OCI-LY7 (cell line): ENCODE results near the gene TLR5. TPM values are rescaled to one million over a fixed set of nuclear protein-coding genes. Genes with fewer than 3 reads are reported as not detected.

Experiments
- BruUV-seq: library from RNA; stranded (reverse); fragments of 400-500 nt; replicated peaks from 2 replicates; lab custom pipeline; 2021; lab: Mats Ljungman, UMichigan
- CTCF ChIA-PET: fragments of 300-600 bp; sonication (Branson Sonifier 250); formaldehyde crosslinking; loops from one replicate; lab custom pipeline; 2022; ENCODE audit warnings: antibody characterized with exemption; ENCODE audit not compliant: unreplicated experiment; lab: Charles Lee
- POLR2A ChIA-PET: fragments of 300-600 bp; sonication (Branson Sonifier 250); formaldehyde crosslinking; loops from one replicate; lab custom pipeline; 2022; ENCODE audit warnings: antibody characterized with exemption; lab: Charles Lee
- DNase-seq: peaks from one replicate; pipeline ENCODE4 v3.0.0-alpha.2; 2015; ENCODE audit warnings: low spot score
- H2AFZ ChIP-seq: fragments of 200-600 bp; sonication (generic), shearing (Covaris generic); 2 replicates; pipeline ENCODE4 v1.6.1; 2014; ENCODE audit warnings: mild to moderate bottlenecking, antibody characterized with exemption, low read length, moderate library complexity
- H3K27ac ChIP-seq: fragments of 200-600 bp; sonication (generic); 2 replicates; pipeline ENCODE4 v1.5.1; 2014; ENCODE audit warnings: mixed run types, low read depth, mild to moderate bottlenecking, moderate library complexity, low read length, inconsistent platforms; ENCODE audit not compliant: poor library complexity, severe bottlenecking
- H3K36me3 ChIP-seq: fragments of 200-600 bp; sonication (generic); 2 replicates; pipeline ENCODE4 v1.6.1; 2014; ENCODE audit warnings: mild to moderate bottlenecking, antibody characterized with exemption, low read length, moderate library complexity, mixed read lengths; ENCODE audit not compliant: insufficient read depth
- H3K4me1 ChIP-seq: fragments of 200-600 bp; sonication (generic); 2 replicates; pipeline ENCODE4 v1.5.1; 2014; ENCODE audit warnings: mild to moderate bottlenecking, low read length; ENCODE audit not compliant: insufficient read depth, poor library complexity, severe bottlenecking
- H3K4me2 ChIP-seq: fragments of 200-600 bp; sonication (generic); 2 replicates; pipeline ENCODE4 v1.6.1; 2014; ENCODE audit warnings: mild to moderate bottlenecking, low read length
- H3K4me3 ChIP-seq: fragments of 200-600 bp; sonication (generic); 2 replicates; pipeline ENCODE4 v1.5.1; 2014; ENCODE audit warnings: mild to moderate bottlenecking, low read depth, low read length; ENCODE audit not compliant: poor library complexity, severe bottlenecking
- H3K79me2 ChIP-seq: fragments of 200-600 bp; sonication (generic); 2 replicates; pipeline ENCODE4 v1.6.1; 2016; ENCODE audit warnings: low read depth, mild to moderate bottlenecking, low read length, moderate library complexity, mixed read lengths; ENCODE audit not compliant: insufficient read depth
- H3K9me2 ChIP-seq: fragments of 200-600 bp; sonication (generic); 2 replicates; pipeline ENCODE4 v1.6.1; 2016; ENCODE audit warnings: mild to moderate bottlenecking, low read length, mixed read lengths; ENCODE audit not compliant: insufficient read depth
- H3K9me3 ChIP-seq: fragments of 200-600 bp; sonication (generic); 2 replicates; pipeline ENCODE4 v1.6.1; 2014; ENCODE audit warnings: mild to moderate bottlenecking, mixed run types, low read length, mixed read lengths
- H4K20me1 ChIP-seq: fragments of 200-600 bp; sonication (generic); 2 replicates; pipeline ENCODE4 v1.6.1; 2014; ENCODE audit warnings: mild to moderate bottlenecking, antibody characterized with exemption, low read length, moderate library complexity, mixed read lengths; ENCODE audit not compliant: insufficient read depth
- EZH2phosphoT487 ChIP-seq: fragments of 200-600 bp; sonication (generic); IDR thresholded peaks from 2 replicates; pipeline ENCODE4 v1.6.1; 2018; ENCODE audit warnings: low read depth, borderline replicate concordance, mild to moderate bottlenecking, mixed run types, antibody characterized with exemption, low read length, moderate library complexity, mixed read lengths
- intact Hi-C: fragments of 100-400 bp; cut with micrococcal nuclease; formaldehyde crosslinking; loops from one replicate; pipeline ENCODE4 v1.10.0; 2022; ENCODE audit not compliant: unreplicated experiment
- total RNA-seq, 2 experiments: library from RNA; depleted of rRNA in 1 of 2; stranded (reverse); fragments of >200 nt in 1 of 2; shearing (Covaris generic) in 1 of 2; gene quantifications; 2 replicates each; pipeline ENCODE4 v1.2.3, GENCODE V29; 2014 to 2022
- TF ChIP-seq, protein P1 (sequence below): fragments of 200-600 bp; sonication (generic); conservative IDR thresholded peaks from 2 replicates; pipeline ENCODE4 v1.5.1; 2014; ENCODE audit warnings: mild to moderate bottlenecking, antibody characterized with exemption, low read length, moderate library complexity, mixed read lengths

Gene TLR5
- total RNA-seq, 2 experiments from 2014 or later = not detected

DNA sequence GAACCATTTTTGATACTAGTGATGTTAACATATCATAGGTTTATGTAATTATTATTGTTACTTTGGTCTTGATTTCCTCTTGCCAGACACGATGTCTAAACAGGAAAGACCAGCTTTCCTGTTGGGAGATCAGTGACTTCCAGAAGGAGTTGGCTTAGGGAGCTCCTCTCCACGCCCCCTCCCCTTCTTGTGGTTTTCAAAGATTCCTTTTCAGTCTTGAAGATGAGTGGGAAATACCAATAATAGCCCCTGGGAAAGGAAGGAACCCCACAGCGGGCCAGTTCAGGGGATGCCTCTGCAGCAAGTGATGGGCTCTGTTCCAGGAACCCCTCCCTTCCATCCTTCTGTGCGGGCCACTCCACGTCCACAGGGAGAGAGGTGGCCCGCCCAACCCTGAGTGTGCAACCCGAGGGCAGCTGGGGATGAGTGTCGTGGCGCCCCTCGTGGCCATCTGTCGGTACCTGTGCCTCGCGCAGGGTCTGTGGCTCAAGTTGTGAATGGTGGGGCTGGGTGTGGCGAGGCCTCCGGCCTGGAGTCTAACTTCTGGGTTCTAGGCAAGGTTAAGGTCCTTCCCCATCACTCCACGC lies 65.7 kb downstream of the TLR5 start:
- BruUV-seq = no TSS peak
- no peak overlapping the region for H3K4me3 ChIP-seq
- no peaks in the 10 kb centered on the region for H3K36me3 ChIP-seq
- H3K4me1 ChIP-seq = no peaks in the 10 kb centered on the region
- H3K9me2 ChIP-seq = no peaks in the 10 kb centered on the region
- no peak overlapping the region for H3K4me2 ChIP-seq
- no peaks in the 10 kb centered on the region for H4K20me1 ChIP-seq
- TF ChIP-seq, protein P1, sequence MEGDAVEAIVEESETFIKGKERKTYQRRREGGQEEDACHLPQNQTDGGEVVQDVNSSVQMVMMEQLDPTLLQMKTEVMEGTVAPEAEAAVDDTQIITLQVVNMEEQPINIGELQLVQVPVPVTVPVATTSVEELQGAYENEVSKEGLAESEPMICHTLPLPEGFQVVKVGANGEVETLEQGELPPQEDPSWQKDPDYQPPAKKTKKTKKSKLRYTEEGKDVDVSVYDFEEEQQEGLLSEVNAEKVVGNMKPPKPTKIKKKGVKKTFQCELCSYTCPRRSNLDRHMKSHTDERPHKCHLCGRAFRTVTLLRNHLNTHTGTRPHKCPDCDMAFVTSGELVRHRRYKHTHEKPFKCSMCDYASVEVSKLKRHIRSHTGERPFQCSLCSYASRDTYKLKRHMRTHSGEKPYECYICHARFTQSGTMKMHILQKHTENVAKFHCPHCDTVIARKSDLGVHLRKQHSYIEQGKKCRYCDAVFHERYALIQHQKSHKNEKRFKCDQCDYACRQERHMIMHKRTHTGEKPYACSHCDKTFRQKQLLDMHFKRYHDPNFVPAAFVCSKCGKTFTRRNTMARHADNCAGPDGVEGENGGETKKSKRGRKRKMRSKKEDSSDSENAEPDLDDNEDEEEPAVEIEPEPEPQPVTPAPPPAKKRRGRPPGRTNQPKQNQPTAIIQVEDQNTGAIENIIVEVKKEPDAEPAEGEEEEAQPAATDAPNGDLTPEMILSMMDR = no peak
- TF ChIP-seq EZH2phosphoT487 = no peak
- no peaks in the 10 kb centered on the region for H3K79me2 ChIP-seq
- no peak overlapping the region for H2AFZ ChIP-seq
- POLR2A ChIA-PET = interaction anchor here (0.6 kb wide), 1 partner anchor 344 kb away, joined by 4 read pairs; no protein-coding TSS in a partner anchor
- no peak overlapping the region for H3K27ac ChIP-seq
- DNase-seq = no peak
- intact Hi-C loops = no loop called here
- no peaks in the 10 kb centered on the region for H3K9me3 ChIP-seq
- CTCF ChIA-PET = no interaction called here

DNA sequence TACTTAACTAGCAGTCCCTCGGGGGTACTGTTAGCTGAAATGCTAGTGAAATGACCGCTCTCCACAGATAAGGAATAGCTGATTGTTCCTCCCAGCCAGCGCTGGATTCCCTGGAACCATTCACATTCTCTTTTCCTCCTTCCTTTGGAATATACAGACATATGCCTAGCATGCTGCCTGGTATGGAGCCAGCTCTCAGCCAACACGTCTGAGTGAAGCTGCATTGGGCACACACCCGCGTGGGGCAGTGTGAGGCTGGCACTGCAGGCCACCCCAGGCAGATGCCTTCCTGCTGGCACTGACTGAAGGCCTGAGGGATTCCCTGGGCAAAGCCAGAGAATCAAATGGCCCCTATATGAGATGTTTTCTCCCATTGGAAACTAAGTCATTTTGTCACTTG lies 66.7 kb downstream of the TLR5 start:
- intact Hi-C loops = no loop called here
- DNase-seq = no peak
- Histone ChIP-seq H3K79me2 (no peaks in the 10 kb centered on the region), H3K9me3 (no peaks in the 10 kb centered on the region), H3K4me3 (no peak overlapping the region), H3K9me2 (no peaks in the 10 kb centered on the region), H4K20me1 (no peaks in the 10 kb centered on the region), H3K4me2 (no peak overlapping the region), H3K4me1 (no peaks in the 10 kb centered on the region), H2AFZ (no peak overlapping the region), H3K36me3 (no peaks in the 10 kb centered on the region), H3K27ac (no peak overlapping the region)
- ChIA-PET POLR2A (no interaction called here), CTCF (no interaction called here)
- BruUV-seq = no TSS peak
- TF ChIP-seq EZH2phosphoT487 = no peak
- TF ChIP-seq, protein P1 = no peak

DNA sequence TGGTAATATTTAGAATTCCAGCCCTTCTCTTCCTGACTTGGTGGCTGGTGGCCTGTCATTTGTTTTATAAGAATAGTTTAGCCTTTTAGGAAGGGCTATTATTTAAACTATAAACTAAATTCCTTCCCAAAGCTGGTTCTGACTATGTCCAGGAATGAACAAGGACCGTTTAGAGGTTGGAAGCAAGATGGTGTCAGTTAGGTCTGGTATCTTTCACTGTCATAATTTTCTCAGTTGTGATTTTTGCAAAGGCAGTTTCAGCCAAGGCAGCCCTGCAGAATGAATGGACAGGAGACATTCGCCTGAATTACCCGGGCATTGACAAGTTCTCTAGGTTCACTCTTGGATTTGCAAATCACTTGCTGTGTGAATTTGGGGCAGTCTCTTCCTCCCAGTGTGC lies 67.2 kb downstream of the TLR5 start:
- POLR2A ChIA-PET = no interaction called here
- no peak for DNase-seq

More for the DNA sequence above, 67.2 kb downstream of the TLR5 start:
- H3K4me3 ChIP-seq = no peak overlapping the region
- no peaks in the 10 kb centered on the region for H3K4me1 ChIP-seq
- TF ChIP-seq, protein P1 = no peak
- no peak for TF ChIP-seq EZH2phosphoT487
- no peaks in the 10 kb centered on the region for H3K9me3 ChIP-seq
- H4K20me1 ChIP-seq = no peaks in the 10 kb centered on the region
- no TSS peak for BruUV-seq
- no peaks in the 10 kb centered on the region for H3K79me2 ChIP-seq
- no peak overlapping the region for H3K27ac ChIP-seq
- H3K9me2 ChIP-seq = no peaks in the 10 kb centered on the region
- H3K36me3 ChIP-seq = no peaks in the 10 kb centered on the region
- CTCF ChIA-PET = no interaction called here
- H2AFZ ChIP-seq = no peak overlapping the region
- intact Hi-C loops = no loop called here
- H3K4me2 ChIP-seq = no peak overlapping the region
